ENCODE measurements around the gene PF4V1.

Gene PF4V1, protein sequence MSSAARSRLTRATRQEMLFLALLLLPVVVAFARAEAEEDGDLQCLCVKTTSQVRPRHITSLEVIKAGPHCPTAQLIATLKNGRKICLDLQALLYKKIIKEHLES

DNA sequence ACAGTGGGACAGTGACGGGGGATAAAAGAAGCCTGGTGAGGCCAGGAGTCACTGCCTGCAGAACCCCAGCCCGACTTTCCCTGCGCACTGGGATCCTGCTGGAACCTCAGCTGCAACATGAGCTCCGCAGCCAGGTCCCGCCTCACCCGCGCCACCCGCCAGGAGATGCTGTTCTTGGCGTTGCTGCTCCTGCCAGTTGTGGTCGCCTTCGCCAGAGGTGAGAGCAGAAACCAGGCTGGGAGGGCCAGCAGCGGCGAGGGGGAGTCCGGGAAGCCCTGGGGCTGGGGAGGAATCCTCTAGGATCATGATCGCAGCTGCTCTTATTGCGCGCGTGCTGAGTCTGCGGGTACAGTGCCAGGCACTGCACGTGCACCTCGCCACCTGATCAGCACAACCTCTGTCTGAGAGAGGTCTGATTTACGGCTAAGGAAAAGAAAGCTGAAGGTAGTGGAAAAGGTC lies at the start of gene PF4V1:
PF4V1 (plus strand) TSS at position 51 of the 459 bp plus-strand sequence; CDS start at position 118, 67 bp downstream.
- DNase-seq (ENCODE audit: low read depth in 2 of 2): no peak

DNA sequence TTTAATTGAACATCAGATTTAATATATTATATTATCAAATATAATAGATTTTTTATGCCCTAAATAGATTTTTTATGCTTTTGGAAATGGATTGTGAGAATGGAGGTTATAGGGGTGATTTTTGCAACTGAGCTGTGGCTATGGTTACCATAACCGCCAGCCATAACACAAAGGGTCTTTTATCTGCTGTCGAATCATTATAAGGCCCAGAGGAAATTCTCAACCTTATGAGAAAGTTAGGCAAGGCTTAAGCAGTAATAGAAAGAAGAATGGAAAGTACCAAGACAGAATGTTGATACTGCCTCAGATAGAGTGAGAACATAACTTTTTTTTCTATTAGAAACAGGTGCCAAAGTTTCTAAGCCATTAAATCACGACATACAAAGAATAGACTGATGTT lies 42.9 kb upstream of the PF4V1 start:
- DNase-seq (ENCODE audit: low read depth in 2 of 2): no peak

DNA sequence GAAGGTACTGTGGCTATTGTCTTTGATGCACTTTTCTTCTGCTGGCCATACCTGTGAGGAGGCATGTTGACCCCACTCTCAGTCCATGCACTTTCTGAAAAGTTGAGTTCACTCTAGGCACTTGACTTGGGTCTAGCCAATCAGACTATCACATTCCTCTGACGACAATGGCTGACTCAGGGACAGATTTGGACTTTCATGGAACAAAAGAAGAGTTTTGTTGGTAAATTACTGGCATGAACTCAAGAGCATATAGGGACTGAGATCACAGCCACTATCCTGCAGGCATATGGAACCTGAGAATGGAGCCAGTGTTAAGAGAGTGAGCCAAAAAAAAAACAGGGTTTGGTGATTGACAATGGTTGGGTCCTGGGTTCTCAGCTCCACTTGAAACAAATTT lies 41.3 kb upstream of the PF4V1 start:
- no peak for DNase-seq (ENCODE audit: low read depth in 2 of 2)

DNA sequence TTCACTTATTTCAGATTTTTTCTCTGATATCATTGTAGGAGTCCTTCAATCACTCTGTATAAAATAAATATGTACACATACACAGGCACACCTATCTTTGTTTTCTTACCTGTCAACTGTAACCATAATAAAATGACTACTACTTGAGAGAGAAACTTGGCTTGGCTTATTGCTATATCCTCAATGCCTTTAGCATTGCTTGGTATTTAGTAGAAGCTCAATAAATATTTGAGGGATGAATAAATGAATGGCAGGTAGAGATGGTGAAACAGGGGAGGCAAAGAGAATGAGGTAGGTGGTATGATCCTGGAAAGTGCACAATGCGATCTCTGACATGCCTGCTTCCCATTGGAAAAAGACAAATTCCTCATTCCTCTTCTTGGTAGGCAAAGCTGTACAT lies 38.4 kb upstream of the PF4V1 start:
- no peak for DNase-seq (ENCODE audit: low read depth in 2 of 2)

DNA sequence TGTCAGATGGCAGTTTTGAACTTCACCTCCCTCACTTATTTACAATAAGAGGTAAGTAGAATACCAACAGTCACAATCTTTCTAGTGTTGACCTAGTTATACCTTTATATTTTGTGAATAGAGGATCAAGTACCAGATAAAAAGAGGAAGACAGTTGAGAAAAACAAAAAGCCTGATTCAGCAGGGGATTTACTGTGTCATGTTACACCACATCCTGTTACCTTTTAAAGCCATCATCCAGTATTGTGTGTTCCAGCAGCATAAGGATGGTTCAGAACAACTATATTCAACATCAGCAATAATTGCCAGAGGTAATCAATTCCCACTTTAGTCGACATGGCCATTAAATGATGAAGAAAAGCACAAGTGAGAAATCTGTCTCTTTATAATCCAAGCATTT lies 38.0 kb upstream of the PF4V1 start:
- no peak for DNase-seq (ENCODE audit: low read depth in 2 of 2)

DNA sequence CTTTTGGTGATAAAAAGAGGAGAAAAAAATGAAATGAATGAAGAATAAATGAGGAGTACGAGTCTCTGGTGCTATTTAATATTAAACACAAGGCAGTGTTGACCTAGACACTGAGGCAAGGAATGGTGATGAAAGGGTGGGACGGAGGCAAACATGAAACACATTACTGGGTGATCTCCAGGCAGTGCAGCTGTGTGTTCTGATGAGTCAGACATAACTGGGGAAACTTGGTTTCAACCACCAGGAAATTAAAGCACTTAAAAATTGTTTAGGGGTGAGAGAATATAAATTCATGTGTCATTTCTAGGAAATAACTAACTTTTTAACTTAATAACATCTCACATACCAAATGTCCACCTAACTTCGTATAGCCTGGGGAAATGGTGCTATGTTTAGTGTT lies 36.3 kb upstream of the PF4V1 start:
- DNase-seq (ENCODE audit: low read depth in 2 of 2): no peak

DNA sequence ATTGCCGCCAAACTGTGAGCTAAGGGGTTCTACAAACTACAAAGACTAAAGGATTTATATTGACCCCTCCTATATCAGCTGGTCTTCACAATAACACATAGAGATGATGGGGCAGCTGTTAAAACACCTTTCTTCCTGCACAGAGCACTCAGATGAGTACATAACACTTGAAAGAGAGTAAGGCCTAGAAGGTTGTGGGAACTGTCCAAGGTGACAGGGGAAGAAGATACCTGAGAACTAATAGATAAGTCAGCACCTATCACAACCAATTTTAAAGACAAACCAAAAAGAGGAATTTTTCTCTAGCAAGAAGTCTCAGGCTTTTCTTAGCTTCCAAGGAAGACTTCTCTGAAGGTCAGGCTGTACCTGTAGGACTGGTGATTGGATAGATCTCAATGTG lies 35.8 kb upstream of the PF4V1 start:
- no peak for DNase-seq (ENCODE audit: low read depth in 2 of 2)

DNA sequence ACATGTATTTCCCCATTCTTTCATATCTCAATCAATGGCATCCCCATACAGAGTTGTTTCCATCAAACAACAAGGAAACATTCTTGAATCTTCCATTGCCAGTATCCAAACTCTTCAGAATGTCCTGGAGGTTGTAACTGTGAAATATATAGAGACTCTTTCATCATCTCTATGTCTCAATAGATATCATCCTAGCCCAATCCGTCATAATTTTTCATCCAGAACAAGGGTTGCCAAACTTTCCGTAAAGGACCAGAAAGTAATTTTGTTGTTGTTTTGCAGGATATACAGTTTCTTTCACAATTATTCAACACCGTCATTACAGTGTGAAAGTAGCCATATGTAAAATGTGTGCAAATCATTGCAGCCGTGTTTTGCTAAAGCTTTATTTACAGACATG lies 31.8 kb upstream of the PF4V1 start:
- no peak for DNase-seq (ENCODE audit: low read depth in 2 of 2)

DNA sequence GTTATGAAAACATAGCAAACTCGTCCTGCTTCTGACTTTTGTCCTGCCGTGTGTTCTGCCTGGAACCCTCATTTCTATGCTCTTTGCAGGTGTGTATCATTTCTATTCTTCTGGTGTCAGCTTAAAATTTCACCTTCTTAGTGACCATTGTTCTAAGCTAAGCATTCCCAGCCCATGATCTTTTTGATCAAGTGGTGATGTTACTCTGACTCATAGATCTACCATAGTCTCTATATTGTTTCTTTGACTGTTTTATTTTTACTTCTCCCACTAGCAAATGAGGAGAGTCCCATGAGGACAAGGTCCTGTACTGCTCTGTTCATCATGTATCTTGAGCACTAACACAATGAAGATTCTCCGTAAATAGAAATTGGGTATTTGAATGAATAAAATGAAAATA lies 30.7 kb upstream of the PF4V1 start:
- no peak for DNase-seq (ENCODE audit: low read depth in 2 of 2)

DNA sequence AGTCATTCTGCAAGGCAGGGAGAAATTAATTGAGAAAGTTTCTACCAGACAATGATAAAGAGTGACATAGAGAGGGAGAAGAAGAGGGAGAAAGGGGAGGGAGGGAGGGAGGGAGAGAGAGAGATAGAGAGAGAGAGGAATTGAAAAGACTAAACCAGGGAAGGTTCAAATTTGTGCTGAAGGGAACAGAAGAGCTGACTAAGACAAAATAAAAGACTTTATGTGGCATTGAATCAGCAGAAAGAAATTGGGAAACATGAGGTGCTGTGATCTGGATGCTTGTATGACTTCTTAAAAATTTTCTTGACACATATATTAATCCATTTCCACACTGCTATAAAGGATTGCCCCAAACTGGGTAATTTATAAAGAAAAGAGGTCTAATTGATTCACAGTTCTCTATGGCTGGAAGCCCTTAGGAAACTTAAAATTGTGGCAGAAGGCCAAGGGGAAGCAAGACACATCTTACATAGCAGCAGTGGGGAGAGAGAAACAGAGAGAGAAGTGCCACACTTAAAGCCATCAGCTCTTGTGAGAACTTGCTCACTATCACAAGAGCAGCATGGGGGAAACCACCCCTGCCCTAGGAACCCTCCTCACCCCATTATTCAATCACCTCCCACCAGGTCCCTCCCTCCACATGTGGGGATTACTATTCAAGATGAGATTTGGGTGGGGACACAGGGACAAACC lies 30.1 kb upstream of the PF4V1 start:
- no peak for DNase-seq (ENCODE audit: low read depth in 2 of 2)

DNA sequence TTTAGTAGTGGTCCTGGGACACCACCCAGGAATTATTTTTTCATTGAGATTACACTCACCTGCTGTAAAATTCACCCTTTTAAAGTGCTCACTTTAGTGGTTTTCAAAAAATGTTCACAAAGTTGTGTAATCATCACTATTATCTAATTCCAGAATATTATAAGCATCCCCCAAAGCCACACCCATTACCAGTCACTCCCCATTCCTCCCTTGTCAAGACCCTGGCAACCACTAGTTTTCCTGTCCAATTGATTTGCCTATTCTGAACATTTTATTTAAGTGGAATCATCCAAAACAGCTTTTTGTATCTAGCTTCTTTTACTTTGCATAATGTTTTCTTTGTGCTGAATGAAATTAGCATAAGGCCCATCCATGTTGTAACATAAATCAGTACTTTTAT lies 29.3 kb upstream of the PF4V1 start:
- no peak for DNase-seq (ENCODE audit: low read depth in 2 of 2)

DNA sequence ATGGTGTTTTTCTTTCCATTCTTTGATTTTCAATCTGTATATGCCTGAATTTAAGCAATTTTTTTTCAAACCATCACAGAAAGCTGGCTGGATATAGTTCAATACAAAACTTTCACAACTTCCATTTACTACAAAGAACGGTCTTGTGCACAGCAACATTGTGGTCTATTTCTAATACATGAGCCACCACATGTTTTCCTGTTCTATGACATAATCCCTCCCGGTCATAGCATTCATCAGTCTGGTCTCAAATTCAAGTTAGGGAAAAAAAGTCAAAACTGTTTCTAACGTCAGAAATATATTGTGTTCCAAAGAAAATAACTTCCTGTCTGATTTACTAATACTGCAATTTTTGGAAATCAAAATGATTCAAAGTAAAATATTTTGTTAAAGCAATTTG lies 24.1 kb upstream of the PF4V1 start:
- DNase-seq (ENCODE audit: low read depth in 2 of 2): no peak

DNA sequence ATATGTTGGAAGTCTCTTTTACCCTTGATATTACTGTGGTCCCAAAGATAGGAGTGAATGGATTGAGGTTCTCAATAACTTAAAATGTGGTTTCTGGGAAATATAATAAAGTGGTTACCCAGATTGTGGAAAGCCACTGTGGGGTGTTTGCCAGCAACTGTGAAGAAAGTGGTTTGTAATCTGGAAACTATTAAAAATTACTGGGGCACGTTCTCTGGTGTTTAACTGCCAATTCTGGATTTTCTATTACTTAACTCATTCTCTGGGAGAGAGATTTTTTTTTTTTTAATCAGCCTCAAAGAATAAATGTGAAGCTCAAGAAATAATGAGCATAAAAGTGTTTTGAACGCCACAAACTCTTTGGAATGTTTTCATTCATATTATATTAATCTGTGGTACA lies 21.5 kb upstream of the PF4V1 start:
- DNase-seq (ENCODE audit: low read depth in 2 of 2): no peak

DNA sequence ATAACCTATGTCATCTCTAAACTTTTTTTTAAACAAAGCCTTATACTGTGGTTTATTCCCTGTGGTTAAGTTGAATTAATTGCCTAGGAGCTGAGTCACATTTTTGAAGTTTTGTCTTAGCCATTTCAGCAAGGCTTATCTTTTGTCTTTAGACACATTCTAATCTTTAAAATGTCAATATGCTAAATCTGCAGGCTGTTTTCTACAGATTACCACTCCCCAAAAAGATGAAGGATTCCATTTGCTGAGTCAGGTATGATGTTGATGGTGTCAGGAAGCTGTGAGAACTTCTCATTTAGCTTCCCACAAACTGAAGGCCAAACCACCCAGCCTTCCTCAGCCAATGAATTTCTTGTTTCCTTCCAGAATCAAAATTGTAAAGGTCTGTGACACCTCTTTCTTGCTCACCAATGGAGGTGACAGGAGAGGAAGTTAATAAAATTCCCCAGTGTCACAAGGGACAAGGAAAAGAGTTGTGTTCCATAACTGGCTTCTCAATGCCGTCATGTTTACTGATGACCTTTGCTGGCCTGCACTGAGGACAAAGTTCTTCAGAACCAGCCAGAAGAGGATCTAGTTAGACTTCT lies 20.4 kb upstream of the PF4V1 start:
- DNase-seq (ENCODE audit: low read depth in 2 of 2): no peak

DNA sequence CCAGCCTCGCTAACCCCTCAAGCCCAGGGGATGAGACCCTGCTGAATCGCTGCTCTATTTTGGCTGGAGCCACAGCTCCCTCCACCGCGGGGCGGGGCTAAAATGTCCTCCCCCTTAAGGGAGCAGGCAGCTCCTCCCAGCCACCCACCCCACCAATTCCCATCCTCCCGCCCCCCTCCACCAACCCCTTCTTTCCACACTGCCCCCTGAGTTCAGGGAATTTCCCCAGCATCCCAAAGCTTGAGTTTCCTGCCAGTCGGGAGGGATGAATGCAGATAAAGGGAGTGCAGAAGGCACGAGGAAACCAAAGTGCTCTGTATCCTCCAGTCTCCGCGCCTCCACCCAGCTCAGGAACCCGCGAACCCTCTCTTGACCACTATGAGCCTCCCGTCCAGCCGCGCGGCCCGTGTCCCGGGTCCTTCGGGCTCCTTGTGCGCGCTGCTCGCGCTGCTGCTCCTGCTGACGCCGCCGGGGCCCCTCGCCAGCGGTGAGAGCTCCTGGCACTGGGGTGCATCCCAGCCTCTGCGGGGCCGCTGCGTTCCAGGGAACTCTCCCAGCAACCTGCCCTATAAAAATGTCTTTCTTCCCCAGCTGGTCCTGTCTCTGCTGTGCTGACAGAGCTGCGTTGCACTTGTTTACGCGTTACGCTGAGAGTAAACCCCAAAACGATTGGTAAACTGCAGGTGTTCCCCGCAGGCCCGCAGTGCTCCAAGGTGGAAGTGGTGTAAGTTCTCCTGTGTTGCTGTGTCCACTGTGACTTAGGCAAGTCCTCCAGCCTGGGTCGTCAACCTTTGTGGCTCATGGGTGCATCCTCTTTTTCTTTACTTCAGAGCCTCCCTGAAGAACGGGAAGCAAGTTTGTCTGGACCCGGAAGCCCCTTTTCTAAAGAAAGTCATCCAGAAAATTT lies 16.5 kb upstream of the PF4V1 start, which contains the start of gene CXCL6:
CXCL6 (plus strand) TSS at position 306 of the 907 bp plus-strand sequence; CDS start at position 379, 73 bp downstream.
- DNase-seq (ENCODE audit: low read depth in 2 of 2): no peak

DNA sequence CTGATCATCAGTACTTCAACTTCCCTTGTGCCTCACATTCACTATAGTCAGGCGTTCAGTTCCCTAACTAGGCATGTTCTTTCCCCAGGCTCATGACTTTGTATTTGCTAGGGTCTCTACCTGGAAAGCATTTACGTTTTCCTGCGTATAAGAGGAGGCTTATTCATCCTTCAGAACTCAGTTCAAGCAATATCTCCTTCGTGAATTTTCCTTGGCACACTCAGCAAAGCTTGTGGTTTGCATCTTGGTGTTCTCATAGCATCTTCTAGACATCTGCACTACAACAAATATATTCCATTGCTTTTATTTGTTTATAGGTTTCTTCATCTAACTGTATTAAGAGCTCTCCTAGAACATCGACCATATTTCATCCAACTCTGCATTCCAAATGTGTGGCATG lies 14.0 kb upstream of the PF4V1 start:
- no peak for DNase-seq (ENCODE audit: low read depth in 2 of 2)

DNA sequence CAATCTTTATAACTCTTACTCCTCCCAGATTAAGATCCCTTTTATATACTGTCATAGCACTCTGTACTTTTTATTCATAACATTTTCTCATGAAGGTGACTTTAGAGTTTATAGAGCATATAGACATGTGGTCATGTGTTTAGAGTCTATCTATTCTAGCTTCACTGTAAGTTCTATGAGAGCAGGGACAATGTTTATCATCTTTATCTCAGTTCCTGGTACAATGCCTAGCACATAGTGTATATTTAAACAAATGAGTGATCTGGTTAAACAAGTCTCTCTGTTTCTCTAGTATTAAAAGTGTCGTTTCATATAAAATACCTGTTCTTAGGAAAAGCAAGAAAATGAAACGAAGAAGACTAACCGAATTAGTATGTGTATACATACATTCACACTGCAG lies 13.4 kb upstream of the PF4V1 start:
- no peak for DNase-seq (ENCODE audit: low read depth in 2 of 2)

DNA sequence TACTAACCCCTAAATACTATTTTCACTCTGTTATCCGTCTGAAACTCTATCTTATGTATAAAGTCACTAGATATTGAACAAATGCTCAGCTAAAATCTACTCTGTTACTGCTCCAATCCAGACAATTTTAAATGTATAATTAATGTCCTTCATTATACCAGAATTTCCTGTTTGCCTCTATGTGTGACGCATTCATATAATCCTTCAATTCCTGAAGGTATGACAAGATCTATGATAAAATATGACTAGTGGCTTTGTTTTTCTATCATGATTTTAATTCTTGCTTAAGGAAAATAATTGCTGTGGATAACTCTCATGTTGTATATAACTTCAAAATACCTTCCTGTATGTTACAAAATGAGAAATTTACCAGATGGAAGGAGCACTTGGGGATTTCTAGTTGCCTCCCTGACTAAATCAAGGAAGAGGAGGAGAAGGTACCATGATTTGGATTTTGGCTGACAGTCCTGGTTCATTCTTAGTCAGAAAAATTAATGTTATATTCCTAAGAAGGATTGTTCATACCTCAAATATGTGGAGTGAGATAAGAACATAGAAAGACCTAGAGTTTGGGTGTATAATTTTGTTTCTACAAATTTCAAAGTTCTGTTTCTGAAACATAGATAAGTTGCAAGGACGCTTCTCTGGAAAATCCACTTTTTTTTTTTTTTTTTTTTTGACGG lies 11.7 kb upstream of the PF4V1 start:
- DNase-seq (ENCODE audit: low read depth in 2 of 2): no peak

DNA sequence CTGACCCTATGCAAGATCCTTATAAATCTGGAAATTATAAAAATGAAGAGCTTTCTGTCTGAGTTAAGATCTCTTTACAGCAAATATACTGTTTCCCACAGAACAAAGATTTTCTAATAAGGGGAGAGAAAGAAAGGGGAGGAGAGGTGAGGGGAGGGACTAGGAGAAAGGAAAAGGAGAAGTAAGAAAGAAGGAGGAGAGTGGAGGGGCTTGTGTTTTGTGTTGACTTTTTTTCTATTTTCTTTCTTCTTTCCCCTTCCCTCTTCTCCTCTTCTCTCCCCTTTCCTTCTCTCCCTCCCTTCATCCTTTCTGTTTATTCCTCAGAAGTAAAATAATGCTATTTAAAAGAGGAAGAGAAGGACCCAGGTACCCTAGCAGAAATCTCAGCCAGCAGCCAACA lies 10.4 kb upstream of the PF4V1 start:
- no peak for DNase-seq (ENCODE audit: low read depth in 2 of 2)

DNA sequence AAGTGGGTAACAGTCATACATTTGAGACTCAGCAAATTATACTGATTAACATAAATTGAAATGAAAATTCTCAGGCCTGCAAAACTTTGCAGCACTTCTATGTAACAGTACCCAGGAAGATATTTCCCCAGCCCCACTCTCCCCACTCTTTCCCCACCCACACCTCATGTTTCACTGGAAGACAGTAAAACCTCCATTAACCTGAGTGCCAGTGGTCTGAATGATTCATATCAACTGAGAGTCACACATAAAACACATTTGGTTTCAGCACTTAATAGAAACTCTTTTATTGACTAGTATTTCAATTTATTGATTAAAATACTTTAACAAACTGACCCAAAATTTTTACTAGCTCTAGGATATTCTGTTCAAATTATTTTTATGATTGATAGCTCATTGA lies 9.7 kb upstream of the PF4V1 start:
- DNase-seq (ENCODE audit: low read depth in 2 of 2): no peak

DNA sequence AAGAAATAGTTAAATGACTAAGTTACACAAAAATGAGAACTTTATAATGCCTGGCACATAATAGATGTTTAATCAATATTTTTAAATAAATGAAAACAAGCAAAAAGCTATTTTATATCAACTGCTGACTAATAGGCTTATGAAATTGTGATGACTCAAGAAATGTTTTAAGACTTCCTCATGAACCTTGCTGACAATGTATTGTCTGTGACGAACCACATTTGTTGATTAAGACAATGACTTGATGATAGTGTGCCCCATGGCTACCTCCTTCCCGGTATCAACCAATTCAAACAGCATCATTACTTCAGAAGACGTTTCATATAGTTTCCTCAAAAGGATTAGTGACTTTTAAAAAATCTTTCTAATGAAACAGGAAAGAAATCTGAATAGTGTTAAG lies 8.8 kb upstream of the PF4V1 start:
- DNase-seq (ENCODE audit: low read depth in 2 of 2): no peak

DNA sequence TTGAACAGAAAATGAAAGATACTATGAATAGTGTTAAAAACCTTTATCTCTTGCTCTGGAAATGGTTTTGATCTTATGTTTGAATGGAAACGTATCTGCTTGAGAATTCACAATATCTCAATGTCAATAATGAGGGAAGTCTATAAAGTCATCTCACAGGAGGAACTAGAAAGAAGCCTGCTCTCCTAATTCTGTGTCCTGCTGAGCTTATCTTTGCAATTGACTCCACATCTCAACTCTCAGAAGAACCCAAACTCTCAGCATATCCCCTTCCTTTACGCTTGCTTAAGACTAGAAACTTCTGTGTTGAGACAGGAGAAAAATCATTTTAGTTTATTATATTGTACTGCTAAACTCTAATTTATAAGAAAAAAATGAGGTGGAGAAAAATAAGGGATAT lies 8.3 kb upstream of the PF4V1 start:
- no peak for DNase-seq (ENCODE audit: low read depth in 2 of 2)
